SK-N-SH (cell line): ENCODE data around the gene HIRA. TPM values are rescaled to one million over a fixed set of nuclear protein-coding genes. Genes with fewer than 3 reads are reported as not detected.

Source experiments
- CTCF ChIA-PET: fragments of 300-600, 350-600 bp; formaldehyde crosslinking; extraction: SDS; loops from one replicate; lab custom pipeline; 2021; lab: Yijun Ruan, JAX
- POLR2A ChIA-PET: fragments of 350-600 bp; sonication (Branson Sonifier 250); formaldehyde crosslinking; extraction: SDS; loops from one replicate; lab custom pipeline; 2020; ENCODE audit warnings: antibody characterized with exemption, inconsistent platforms; lab: Yijun Ruan, JAX
- DNase-seq: peaks from one replicate; pipeline ENCODE4 v3.0.0; 2012
- H2AFZ ChIP-seq: fragments of 200-600 bp; sonication (generic); 2 replicates; pipeline ENCODE4 v1.8.1; 2016; ENCODE audit warnings: antibody characterized with exemption, mild to moderate bottlenecking, low read depth
- H3F3A ChIP-seq: fragments of 200-600 bp; sonication (generic); replicated peaks from 2 replicates; pipeline ENCODE3; 2016; ENCODE audit warnings: antibody characterized with exemption, mild to moderate bottlenecking; ENCODE audit not compliant: insufficient read depth
- H3K27ac ChIP-seq, 2 experiments: fragments of 200-500 bp in 1 of 2; fragments of 200-600 bp in 1 of 2; sonication (Bioruptor generic) in 1 of 2; sonication (generic), shearing (Covaris generic) in 1 of 2; 2 replicates each; pipeline versions ENCODE4 v1.5.1 to v1.6.1; 2014 to 2016; ENCODE audit warnings: low read depth in 2 of 2, inconsistent platforms in 1 of 2, low read length in 1 of 2, mild to moderate bottlenecking in 1 of 2, mixed read lengths in 1 of 2
- H3K27me3 ChIP-seq: fragments of 200-600 bp; sonication (generic), shearing (Covaris generic); 2 replicates; pipeline ENCODE4 v1.6.1; 2016; ENCODE audit warnings: mixed run types; ENCODE audit not compliant: insufficient read depth
- H3K36me3 ChIP-seq, 2 experiments: fragments of 200-500 bp in 1 of 2; fragments of 200-600 bp in 1 of 2; sonication (Bioruptor generic) in 1 of 2; sonication (generic) in 1 of 2; replicated peaks in 1 of 2; 2 replicates each; pipeline versions ENCODE3 to v1.5.1; 2014 to 2016; ENCODE audit warnings: low read length in 1 of 2, mild to moderate bottlenecking in 1 of 2; ENCODE audit not compliant: insufficient read depth in 2 of 2, control insufficient read depth in 1 of 2
- H3K4me1 ChIP-seq, 2 experiments: fragments of 200-500 bp in 1 of 2; fragments of 200-600 bp in 1 of 2; sonication (Bioruptor generic) in 1 of 2; sonication (generic), shearing (Covaris generic) in 1 of 2; 2 replicates each; pipeline versions ENCODE4 v1.5.1 to v1.6.1; 2014 to 2016; ENCODE audit warnings: low read depth in 1 of 2, low read length in 1 of 2, mixed run types in 1 of 2; ENCODE audit not compliant: insufficient read depth in 2 of 2, control insufficient read depth in 1 of 2
- H3K4me2 ChIP-seq: fragments of 200-600 bp; sonication (generic), shearing (Covaris generic); 2 replicates; pipeline ENCODE4 v1.6.1; 2017; ENCODE audit warnings: mixed run types
- H3K4me3 ChIP-seq, 2 experiments: fragments of 200-500 bp in 1 of 2; fragments of 200-600 bp in 1 of 2; sonication (Bioruptor generic) in 1 of 2; sonication (generic), shearing (Covaris generic) in 1 of 2; 2 replicates each; pipeline versions ENCODE4 v1.5.1 to v1.8.1; 2014 to 2016; ENCODE audit warnings: low read depth in 2 of 2, inconsistent platforms in 1 of 2, low read length in 1 of 2, mild to moderate bottlenecking in 1 of 2, mixed read lengths in 1 of 2, moderate library complexity in 1 of 2
- H3K79me2 ChIP-seq: fragments of 200-600 bp; sonication (generic); 2 replicates; pipeline ENCODE4 v1.8.1; 2017; ENCODE audit warnings: mild to moderate bottlenecking; ENCODE audit not compliant: insufficient read depth
- H3K9ac ChIP-seq: fragments of 200-600 bp; sonication (generic); 2 replicates; pipeline ENCODE4 v1.6.1; 2017; ENCODE audit warnings: mixed run types
- H3K9me2 ChIP-seq: fragments of 200-600 bp; sonication (generic); 2 replicates; pipeline ENCODE4 v1.6.1; 2017; ENCODE audit warnings: mixed run types
- H3K9me3 ChIP-seq: fragments of 200-600 bp; sonication (generic); 2 replicates; pipeline ENCODE4 v1.6.1; 2017; ENCODE audit warnings: mixed run types, mild to moderate bottlenecking, moderate library complexity
- H4K20me1 ChIP-seq: fragments of 200-600 bp; sonication (generic); 2 replicates; pipeline ENCODE4 v1.6.1; 2017; ENCODE audit warnings: mild to moderate bottlenecking, mixed run types; ENCODE audit not compliant: insufficient read depth
- ELF1 ChIP-seq: IDR thresholded peaks from 2 replicates; pipeline ENCODE4 v1.4.0; 2012
- EP300 ChIP-seq, 2 experiments: IDR thresholded peaks; 2 replicates each; pipeline versions ENCODE4 v1.4.0 to v1.6.1; 2012; ENCODE audit warnings: borderline replicate concordance in 1 of 2, low read depth in 1 of 2, low read length in 1 of 2
- FOXJ3 ChIP-seq: sonication (generic); formaldehyde crosslinking; IDR thresholded peaks from 2 replicates; pipeline ENCODE4 v1.5.1; 2020; ENCODE audit warnings: mild to moderate bottlenecking, missing genetic modification reagents
- FOXM1 ChIP-seq: IDR thresholded peaks from 2 replicates; pipeline ENCODE4 v1.4.0; 2012; ENCODE audit warnings: low read depth, mild to moderate bottlenecking
- GABPA ChIP-seq: IDR thresholded peaks from 2 replicates; pipeline ENCODE4 v1.4.0; 2012; ENCODE audit warnings: low read depth, mild to moderate bottlenecking
- GATA2 ChIP-seq: sonication (generic); formaldehyde crosslinking; IDR thresholded peaks from 2 replicates; pipeline ENCODE4 v1.5.0; 2020; ENCODE audit warnings: mild to moderate bottlenecking, missing genetic modification reagents
- IRF3 ChIP-seq: fragments of 150-350 bp; IDR thresholded peaks from 2 replicates; pipeline ENCODE4 v1.6.1; 2016; ENCODE audit warnings: mild to moderate bottlenecking, low read depth, low read length
- JUND ChIP-seq: IDR thresholded peaks from 2 replicates; pipeline ENCODE4 v1.4.0; 2012
- MAX ChIP-seq: IDR thresholded peaks from 2 replicates; pipeline ENCODE4 v1.4.0; 2012; ENCODE audit warnings: low read depth
- MXI1 ChIP-seq: IDR thresholded peaks from 2 replicates; pipeline ENCODE4 v1.6.1; 2012; ENCODE audit warnings: mild to moderate bottlenecking, low read depth, low read length, improper control_type of control experiment
- NRF1 ChIP-seq: IDR thresholded peaks from 2 replicates; pipeline ENCODE4 v1.6.1; 2012; ENCODE audit warnings: low read depth, mild to moderate bottlenecking, low read length
- PBX3 ChIP-seq: IDR thresholded peaks from 2 replicates; pipeline ENCODE4; 2012
- POLR2AphosphoS5 ChIP-seq: IDR thresholded peaks from 2 replicates; pipeline ENCODE4 v1.6.1; 2012; ENCODE audit warnings: low read depth, low read length
- RAD21 ChIP-seq: IDR thresholded peaks from 2 replicates; pipeline ENCODE4 v1.6.1; 2012; ENCODE audit warnings: mild to moderate bottlenecking, low read length
- RCOR1 ChIP-seq: fragments of 150-350 bp; IDR thresholded peaks from 2 replicates; pipeline ENCODE4 v1.6.1; 2017; ENCODE audit warnings: antibody characterized with exemption, low read length
- REST ChIP-seq: IDR thresholded peaks from 2 replicates; pipeline ENCODE4 v1.6.1; 2012; ENCODE audit warnings: mild to moderate bottlenecking, low read depth, low read length, moderate library complexity
- TCF12 ChIP-seq: IDR thresholded peaks from 2 replicates; pipeline ENCODE4 v1.4.0; 2012
- TEAD4 ChIP-seq: IDR thresholded peaks from 2 replicates; pipeline ENCODE4 v1.4.0; 2012; ENCODE audit warnings: mild to moderate bottlenecking, borderline replicate concordance; ENCODE audit not compliant: insufficient read depth
- USF1 ChIP-seq: IDR thresholded peaks from 2 replicates; pipeline ENCODE4 v1.4.0; 2012; ENCODE audit warnings: low read depth, borderline replicate concordance
- YY1 ChIP-seq: IDR thresholded peaks from 2 replicates; pipeline ENCODE4 v1.4.0; 2012; ENCODE audit warnings: low read depth, mild to moderate bottlenecking
- WGBS: methylation state at CpG from one replicate; pipeline ENCODE4 v1.1.6; 2017; ENCODE audit warnings: low lambda C conversion rate; 5-methylcytosine and 5-hydroxymethylcytosine counted together
- polyA plus RNA-seq, 3 experiments: library from polyadenylated mRNA; depleted of rRNA; stranded (reverse); fragments of >200 nt; gene quantifications; 2 replicates each; pipeline ENCODE4 v1.2.3, GENCODE V29; 2012

Gene HIRA
- polyA plus RNA-seq, 1 of the 3 experiments (the other 2 are of a cell fraction), result 21.0 TPM

GRCh38 chr22:19446603-19447329, 15.2 kb upstream of the HIRA start:
- DNase-seq, result no peak
- CTCF ChIA-PET, result interaction anchor here (0.9 to 1.7 kb wide), 5 partner anchors 12 to 301 kb away, joined by 3 to 7 read pairs (median 4); no protein-coding TSS in a partner anchor

More at GRCh38 chr22:19446603-19447329, 15.2 kb upstream of the HIRA start:
- Histone ChIP-seq H3K36me3 (peaks cover 11 to 46% of the 10 kb centered on the region in 2 experiments), H3K9me2 (no peaks in the 10 kb centered on the region), H3K9me3 (no peaks in the 10 kb centered on the region), H3K27ac (peak overlapping the region; percentile 41 to 86), H4K20me1 (0 out of 2 replicates have a peak, but pooled peaks cover 11% of the 10 kb centered on the region), H3K9ac (peak overlapping the region; percentile 90), H3K27me3 (no peaks in the 10 kb centered on the region), H3K79me2 (peaks cover 57% of the 10 kb centered on the region), H3K4me2 (peak overlapping the region; percentile 85), H3K4me1 (peaks cover 0 to 19% of the 10 kb centered on the region in 2 experiments; a peak in 1 of 4 replicates), H3F3A (peaks cover 9% of the 10 kb centered on the region), H2AFZ (peak overlapping the region; percentile 85; the same call in 1 of the 2 replicates), H3K4me3 (peak overlapping the region; percentile 75 to 87)
- TF ChIP-seq NRF1, result no peak
- no peak for TF ChIP-seq IRF3
- no peak for TF ChIP-seq FOXM1
- no peak for TF ChIP-seq TCF12
- TF ChIP-seq ELF1, result no peak
- TF ChIP-seq USF1, result no peak
- no peak for TF ChIP-seq PBX3
- no peak for TF ChIP-seq RAD21
- TF ChIP-seq MXI1, result no peak
- TF ChIP-seq FOXJ3 (CRISPR knock-in tag), result no peak
- no peak for TF ChIP-seq GATA2 (CRISPR knock-in tag)
- TF ChIP-seq RCOR1, result no peak
- TF ChIP-seq MAX, result no peak
- TF ChIP-seq JUND, result no peak
- no peak for TF ChIP-seq GABPA
- TF ChIP-seq YY1, result no peak
- TF ChIP-seq POLR2AphosphoS5, result no peak
- no peak for TF ChIP-seq EP300 (IDR thresholded peaks at IDR 0.05; ENCODE audit: borderline replicate concordance in 1 of 2, low read depth in 1 of 2, low read length in 1 of 2)
- TF ChIP-seq TEAD4, result no peak
- no peak for TF ChIP-seq REST
- POLR2A ChIA-PET, result interaction anchor here (0.7 to 1.2 kb wide), 3 partner anchors 11 to 42 kb away, joined by 3 to 11 read pairs (median 3); partner anchors contain the start of gene MRPL40
- 26% methylated on average over 21 of the region's 22 CpGs for WGBS
